Measurements from ENCODE around the gene TPBGL.

TPBGL gene

DNA sequence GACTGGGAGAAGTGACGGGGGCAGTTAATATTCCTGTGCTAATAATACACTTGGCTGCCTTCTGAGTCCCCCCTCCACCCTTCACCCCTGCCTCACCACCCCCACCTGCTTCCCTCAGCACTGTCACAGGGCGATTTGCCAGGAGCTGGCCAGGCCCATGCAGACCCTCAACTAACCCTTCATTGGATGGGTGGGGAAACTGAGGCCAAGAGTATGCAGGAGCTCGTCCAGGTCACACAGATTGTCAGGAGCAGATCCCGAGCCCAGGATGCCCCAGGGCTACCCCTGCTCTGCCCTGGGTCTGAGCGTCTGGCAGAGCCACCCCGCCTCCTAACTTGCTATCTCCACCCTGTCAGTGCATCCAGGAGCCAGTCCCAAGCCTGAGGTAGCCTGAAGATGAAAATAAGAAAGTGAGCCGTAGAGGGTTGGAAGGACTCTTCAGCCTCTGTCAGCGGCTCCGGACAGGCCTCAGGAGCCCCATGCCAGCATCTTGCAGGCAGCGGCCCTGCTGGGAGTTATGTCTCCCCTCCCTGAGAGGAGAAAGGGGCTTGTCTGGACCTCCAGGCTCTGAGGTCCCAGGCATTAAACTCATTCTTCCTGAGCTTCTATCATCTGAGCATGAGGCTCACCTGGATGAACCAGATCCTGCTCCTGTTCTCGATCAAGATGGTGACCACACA, 6.2 kb downstream of the TPBGL start:
- no peak for DNase-seq

- no peak for DNase-seq
These were observed 8.3 kb downstream of the TPBGL start for GRCh38 chr11:75248924-75249256.

GRCh38 chr11:75249704-75250103, 9.1 kb downstream of the TPBGL start:
- DNase-seq: no peak

GRCh38 chr11:75254326-75254725, 13.8 kb downstream of the TPBGL start:
- DNase-seq: no peak

- no peak for DNase-seq
These were observed 20.0 kb downstream of the TPBGL start for GRCh38 chr11:75260396-75261170.

DNA sequence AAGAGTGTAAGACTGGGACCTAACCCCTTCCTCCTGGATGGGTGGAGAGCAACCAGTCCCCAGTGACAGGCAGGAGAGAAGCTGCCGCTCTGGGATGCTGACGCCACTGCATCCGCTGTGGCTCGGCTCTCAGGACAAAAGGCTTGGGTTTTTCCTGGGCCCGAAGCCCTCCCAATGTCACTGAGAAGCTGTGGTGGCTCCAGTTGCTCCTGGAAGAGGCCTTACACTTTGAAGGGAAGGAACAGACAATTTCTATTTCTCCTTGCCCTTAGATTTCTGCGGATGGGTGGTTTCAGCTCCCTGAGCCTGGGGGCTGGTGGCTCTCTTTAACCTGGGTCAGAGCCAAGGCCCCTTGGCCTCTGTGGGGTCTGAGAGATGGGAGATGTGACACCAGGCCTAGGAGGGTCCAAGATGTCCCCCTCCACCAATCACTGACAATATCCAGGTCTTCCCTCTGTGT, 21.4 kb downstream of the TPBGL start:
- no peak for DNase-seq

GRCh38 chr11:75262436-75262835, 21.9 kb downstream of the TPBGL start:
- DNase-seq: no peak

DNA sequence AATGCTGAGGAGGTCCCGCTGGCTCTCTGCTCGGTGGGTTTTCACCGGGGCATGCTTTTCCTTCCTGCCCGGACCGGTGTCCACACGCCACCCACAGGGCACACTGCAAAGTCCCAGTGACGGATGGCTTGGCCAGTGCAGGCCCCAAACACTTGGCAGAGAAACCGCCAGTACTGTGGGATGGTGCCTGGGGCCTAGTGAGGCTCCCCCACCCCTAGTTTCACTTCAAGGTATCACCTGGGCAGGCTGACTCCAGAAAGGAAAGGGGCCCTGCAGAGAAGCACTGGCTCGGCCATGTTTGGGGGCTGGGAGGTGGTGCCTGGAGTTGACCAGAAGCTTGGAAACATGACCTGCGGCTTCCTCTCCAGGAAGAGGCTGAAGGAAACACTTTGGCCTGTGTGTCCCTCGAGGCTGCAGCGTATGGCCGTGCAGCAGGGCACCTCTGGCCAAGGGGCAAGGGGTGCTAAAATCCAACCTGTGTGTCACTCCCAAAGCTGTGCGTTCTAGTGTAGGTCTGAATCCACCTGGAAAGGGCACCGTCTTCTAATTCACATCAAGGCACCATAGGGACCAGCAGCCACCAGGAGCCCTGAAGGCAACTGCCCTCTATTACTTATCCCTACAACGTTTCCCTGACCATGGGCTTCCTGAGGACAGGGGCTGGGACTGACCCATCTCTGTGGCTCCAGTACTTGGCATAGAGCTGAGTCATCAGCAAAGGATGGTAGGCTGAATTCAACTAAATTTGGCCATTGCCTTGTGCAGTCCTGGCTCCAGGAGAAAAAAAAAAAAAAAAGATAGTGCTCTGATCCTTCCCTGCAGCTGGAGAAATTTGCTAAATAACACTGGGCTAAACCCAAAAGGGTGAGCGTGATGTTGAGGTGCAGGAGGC, 22.6 kb downstream of the TPBGL start:
- no peak for DNase-seq

DNA sequence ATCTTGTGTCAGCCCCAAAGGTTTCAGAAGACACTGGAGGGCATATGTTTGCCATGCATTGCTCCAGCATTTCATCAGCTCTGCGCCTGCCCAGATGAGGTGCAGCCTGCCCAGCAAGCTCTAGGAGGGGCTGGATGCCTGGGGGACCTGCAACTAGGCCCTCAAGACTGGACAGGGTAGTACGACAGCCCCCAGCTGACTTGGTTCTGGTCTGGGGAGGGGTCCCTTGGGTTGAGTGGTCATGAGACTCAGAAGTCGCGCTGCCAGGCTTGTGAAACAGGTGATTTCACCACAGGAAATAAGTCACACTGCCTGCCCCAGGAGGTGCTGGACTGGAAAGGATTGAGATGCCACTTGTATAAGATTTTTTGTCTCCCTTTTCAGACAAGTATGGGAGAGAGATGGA, 23.4 kb downstream of the TPBGL start:
- no peak for DNase-seq

GRCh38 chr11:75264356-75264755, 23.8 kb downstream of the TPBGL start:
- DNase-seq: no peak

- DNase-seq: no peak
These were observed 24.4 kb downstream of the TPBGL start for GRCh38 chr11:75264971-75265370.

GRCh38 chr11:75265851-75266531, 25.4 kb downstream of the TPBGL start:
- no peak for DNase-seq

DNA sequence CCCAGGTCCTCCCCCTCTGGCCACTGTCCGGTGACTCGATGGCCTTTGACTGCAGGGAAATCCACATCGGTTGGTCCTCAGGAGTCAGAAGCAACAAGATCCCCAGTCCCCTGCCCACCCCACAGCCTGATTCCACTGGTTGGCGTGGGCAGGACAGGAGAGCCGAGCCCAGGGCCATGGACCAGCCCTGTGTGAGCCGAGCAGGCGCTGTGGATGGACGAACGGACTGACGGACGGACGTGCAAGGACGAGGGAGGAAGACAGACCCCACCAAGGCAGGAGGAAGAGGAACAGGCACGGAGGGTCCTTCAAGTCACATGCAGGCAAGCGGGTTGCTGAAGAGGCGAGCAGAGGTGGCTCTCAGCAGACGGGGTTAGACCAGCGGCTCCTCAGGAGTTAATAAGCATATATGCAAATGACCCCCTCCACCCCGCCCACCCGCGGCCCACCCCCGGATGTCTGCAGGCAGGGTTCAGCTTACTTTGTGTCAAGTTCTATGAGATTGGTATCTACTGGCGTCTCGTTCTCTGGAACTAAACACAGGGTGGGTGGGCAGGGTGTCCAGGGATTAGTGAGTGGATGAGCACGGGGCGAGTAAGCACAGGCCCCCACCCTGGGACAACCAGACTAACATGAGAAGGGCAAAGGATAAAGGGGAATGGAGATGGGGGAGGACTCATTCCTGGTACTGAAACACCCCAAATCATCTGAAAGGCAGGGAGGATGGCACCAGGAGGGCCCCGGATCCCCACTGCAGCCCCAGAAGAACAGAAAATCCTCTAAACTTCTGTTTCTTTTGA, 26.8 kb downstream of the TPBGL start:
- DNase-seq: no peak

- DNase-seq: no peak
These were observed 28.2 kb downstream of the TPBGL start for GRCh38 chr11:75268626-75269366.

GRCh38 chr11:75269367-75269660, 28.7 kb downstream of the TPBGL start:
- no peak for DNase-seq

DNA sequence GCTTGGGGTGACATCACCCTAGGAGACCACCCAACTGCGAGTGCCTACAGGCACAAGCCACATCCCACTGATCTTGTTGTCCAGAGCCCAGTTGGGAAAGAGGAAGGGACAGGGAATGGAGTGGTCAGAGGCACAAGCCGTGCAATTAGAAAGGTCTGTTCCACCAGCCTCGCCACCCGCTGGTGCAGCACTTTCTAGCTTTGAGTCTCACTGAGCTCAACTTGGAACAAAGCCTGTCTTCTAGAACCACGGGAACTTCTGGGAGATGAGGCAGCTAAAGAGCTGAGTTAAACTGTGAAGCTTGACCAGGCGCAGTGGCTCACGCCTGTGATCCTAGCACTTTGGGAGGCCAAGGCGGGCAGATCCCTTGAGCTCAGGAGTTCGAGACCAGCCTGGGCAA, 29.3 kb downstream of the TPBGL start:
- no peak for DNase-seq

- DNase-seq: no peak
These were observed 30.4 kb downstream of the TPBGL start for GRCh38 chr11:75270896-75271418.

DNA sequence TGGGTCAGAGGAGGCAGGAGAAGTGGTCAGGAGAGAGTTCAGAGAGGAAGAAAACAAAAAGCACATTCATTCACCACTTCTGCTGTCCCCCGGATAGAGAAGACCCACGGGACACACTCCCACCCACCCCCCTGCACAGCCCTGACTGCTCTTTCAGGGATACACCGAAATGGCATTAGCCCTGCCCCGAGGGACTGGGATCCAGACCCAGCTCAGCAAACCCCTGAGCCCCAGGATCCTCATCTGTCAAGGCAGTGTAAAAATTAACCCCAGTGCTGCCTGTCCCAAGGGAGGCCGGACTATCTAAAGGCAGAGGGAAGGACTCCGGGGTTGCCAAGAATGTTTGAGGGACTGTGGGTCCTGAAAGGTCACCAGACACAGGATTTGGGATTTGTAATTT, 31.2 kb downstream of the TPBGL start:
- DNase-seq: no peak

DNA sequence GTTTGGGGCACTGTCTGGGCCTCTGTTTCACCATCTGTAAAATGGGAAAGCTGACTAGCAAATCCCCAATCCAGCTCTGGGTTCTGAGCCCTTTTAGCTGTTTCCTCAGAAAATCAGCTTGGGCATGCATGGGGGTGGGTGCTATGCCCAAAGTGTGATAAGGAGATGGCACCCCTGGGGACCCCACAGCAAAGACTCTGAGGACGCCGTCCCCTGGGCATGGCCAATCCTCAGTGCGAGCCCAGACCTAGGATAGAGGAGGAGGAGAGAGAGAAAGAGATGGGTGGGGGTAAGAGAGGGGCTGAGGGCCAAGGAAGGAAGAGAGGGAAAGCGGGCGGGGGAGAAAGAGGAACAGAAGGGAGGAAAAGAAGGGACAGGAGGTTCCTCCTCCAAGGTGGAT, 31.8 kb downstream of the TPBGL start:
- DNase-seq: no peak

- no peak for DNase-seq
These were observed 32.3 kb downstream of the TPBGL start for GRCh38 chr11:75272821-75273301.

Data from NCI-H146 (cell line).